ENCODE measurements around the gene CEBPA.

The CEBPA gene

DNA sequence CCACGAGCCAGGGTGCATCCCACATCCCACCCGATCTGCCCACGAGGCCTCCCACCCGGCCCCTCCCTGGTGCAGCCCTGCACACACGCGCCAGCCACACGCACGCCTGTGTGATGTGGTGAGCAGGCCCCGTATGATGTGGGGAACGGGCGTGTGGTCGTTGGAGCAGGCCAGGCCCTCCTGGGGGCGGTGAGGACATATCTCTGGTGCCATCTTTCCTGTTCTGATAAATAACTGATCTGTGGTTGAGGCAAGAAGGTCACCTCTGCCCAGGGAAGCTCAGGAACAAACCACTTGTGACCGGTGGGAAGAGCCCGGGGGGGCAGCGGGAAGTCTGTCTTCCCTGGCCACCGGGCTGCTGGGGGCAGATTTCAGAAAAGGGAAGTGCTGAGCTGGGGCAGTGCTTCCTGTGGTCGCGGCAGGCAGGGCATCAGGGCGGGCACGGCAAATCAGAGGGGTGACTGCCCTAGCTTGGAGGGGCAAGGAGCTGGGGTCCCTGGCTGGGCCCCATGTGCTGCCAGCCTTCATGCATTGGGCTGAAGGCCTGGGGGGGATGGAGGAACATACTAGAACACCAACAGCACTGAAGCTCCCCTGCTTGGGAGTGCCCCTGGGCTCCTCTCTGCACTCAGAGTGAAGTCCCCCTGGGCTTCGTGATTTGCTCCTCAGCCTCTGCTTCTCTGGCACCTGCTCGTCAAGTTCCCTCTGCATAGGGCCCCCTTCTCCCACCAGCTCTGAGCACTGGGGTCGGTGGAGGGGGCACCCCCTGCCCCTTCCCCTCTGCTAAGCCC, 41.5 kb downstream of the CEBPA start:
- TF ChIP-seq EP300 (IDR thresholded peaks at IDR 0.05; ENCODE audit: borderline replicate concordance) (no peak), TEAD4 (IDR thresholded peaks at IDR 0.05) (no peak), CEBPB (IDR thresholded peaks at IDR 0.05) (no peak), NFIC (IDR thresholded peaks at IDR 0.05) (no peak), TAF1 (IDR thresholded peaks at IDR 0.05; ENCODE audit: low read depth) (no peak)

DNA sequence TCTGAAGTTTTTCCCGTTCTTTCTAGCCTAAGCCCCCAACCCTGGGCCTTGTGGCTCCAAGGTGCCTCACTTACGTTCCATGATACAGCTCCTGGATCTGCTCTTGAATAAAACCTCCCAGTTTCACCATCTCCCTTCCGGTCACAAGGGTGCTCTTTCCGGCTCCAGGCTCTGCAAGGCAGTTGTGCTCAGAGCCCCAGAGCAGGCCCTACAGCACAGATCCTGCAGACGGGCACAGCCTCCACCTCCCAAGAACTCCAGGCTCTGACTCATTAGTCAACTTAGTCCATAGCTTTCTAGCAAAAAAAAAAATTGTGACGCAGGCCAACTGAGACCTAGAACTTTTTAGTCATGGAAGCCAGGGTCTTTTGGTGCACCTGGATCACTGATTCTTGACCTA, 42.8 kb downstream of the CEBPA start:
- no peak for TF ChIP-seq YY1 (IDR thresholded peaks at IDR 0.05; ENCODE audit: low read depth)
- TF ChIP-seq TEAD4 (IDR thresholded peaks at IDR 0.05): no peak

DNA sequence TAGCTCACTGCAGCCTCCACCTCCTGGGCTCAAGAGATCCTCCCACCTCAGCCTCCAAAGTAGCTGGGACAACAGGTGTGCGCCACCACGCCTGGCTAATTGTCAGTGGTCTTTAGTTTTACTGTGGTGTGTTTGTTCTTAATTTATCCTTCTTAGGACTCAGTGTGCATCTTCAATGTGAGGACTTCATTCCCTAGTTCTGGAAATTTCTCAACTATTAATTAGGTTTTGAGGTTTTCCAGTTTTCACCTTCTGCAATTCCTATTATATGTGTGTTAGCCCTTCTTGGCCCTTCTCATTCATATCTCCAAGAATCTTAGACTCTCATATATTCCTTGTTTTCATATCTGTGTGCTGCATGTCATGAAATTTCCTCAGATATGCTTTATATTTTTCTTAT, 44.5 kb downstream of the CEBPA start:
- no peak for TF ChIP-seq YY1 (IDR thresholded peaks at IDR 0.05; ENCODE audit: low read depth)

DNA sequence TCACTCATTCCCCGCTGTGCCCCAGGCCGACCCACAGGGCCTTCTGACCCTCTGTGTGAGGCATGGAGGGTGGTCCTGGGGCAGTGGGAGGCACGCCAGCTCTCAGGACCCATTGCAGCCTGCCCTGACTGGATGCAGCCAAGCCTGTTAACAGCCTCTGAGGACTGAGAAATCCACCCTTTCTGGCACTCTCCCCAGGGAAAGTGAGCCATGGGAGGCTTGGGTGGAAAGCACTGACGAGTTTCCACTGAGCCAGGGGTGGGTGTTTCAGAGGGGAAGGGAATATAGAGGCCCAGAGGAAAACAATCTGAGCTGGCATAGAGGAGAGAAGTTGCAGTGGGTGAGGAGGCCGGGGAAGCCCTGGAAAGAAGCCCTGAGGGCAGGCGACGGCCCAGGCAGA, 46.1 kb downstream of the CEBPA start:
- TF ChIP-seq, protein P1, sequence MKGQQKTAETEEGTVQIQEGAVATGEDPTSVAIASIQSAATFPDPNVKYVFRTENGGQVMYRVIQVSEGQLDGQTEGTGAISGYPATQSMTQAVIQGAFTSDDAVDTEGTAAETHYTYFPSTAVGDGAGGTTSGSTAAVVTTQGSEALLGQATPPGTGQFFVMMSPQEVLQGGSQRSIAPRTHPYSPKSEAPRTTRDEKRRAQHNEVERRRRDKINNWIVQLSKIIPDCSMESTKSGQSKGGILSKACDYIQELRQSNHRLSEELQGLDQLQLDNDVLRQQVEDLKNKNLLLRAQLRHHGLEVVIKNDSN (IDR thresholded peaks at IDR 0.05): no peak
- TF ChIP-seq TEAD4 (IDR thresholded peaks at IDR 0.05): no peak
- TF ChIP-seq TAF1 (IDR thresholded peaks at IDR 0.05; ENCODE audit: low read depth): no peak
- no peak for TF ChIP-seq CEBPB (IDR thresholded peaks at IDR 0.05)
- no peak for TF ChIP-seq NFIC (IDR thresholded peaks at IDR 0.05)
- TF ChIP-seq EP300 (IDR thresholded peaks at IDR 0.05; ENCODE audit: borderline replicate concordance): no peak
- TF ChIP-seq, protein P2, sequence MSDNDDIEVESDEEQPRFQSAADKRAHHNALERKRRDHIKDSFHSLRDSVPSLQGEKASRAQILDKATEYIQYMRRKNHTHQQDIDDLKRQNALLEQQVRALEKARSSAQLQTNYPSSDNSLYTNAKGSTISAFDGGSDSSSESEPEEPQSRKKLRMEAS (IDR thresholded peaks at IDR 0.05): no peak
- TF ChIP-seq CREB1 (IDR thresholded peaks at IDR 0.05; ENCODE audit: low read depth): no peak
- TF ChIP-seq TCF12 (IDR thresholded peaks at IDR 0.05; ENCODE audit: low read depth): no peak

DNA sequence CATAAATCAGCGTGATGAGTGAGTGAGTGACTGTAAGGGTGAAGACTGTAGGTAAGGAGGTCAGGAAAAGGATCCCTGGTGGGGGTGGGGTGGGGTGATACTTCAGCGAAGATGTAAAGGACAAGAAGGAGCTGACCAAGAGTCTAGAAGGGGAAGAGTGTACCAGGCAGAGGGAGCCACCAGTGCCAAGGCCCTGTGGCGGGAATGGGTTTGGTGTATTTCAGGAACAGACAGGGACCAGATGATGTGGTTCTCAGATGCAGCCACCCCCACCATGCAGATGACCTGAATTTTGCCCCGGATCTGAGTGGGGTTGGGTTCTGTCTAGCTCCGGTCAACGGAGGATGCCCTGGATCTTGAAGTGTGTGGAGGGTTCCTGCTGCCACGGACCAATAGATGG, 46.6 kb downstream of the CEBPA start:
- TF ChIP-seq, protein P3, sequence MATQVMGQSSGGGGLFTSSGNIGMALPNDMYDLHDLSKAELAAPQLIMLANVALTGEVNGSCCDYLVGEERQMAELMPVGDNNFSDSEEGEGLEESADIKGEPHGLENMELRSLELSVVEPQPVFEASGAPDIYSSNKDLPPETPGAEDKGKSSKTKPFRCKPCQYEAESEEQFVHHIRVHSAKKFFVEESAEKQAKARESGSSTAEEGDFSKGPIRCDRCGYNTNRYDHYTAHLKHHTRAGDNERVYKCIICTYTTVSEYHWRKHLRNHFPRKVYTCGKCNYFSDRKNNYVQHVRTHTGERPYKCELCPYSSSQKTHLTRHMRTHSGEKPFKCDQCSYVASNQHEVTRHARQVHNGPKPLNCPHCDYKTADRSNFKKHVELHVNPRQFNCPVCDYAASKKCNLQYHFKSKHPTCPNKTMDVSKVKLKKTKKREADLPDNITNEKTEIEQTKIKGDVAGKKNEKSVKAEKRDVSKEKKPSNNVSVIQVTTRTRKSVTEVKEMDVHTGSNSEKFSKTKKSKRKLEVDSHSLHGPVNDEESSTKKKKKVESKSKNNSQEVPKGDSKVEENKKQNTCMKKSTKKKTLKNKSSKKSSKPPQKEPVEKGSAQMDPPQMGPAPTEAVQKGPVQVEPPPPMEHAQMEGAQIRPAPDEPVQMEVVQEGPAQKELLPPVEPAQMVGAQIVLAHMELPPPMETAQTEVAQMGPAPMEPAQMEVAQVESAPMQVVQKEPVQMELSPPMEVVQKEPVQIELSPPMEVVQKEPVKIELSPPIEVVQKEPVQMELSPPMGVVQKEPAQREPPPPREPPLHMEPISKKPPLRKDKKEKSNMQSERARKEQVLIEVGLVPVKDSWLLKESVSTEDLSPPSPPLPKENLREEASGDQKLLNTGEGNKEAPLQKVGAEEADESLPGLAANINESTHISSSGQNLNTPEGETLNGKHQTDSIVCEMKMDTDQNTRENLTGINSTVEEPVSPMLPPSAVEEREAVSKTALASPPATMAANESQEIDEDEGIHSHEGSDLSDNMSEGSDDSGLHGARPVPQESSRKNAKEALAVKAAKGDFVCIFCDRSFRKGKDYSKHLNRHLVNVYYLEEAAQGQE (IDR thresholded peaks at IDR 0.05; ENCODE audit: low read depth): no peak
- TF ChIP-seq EP300 (IDR thresholded peaks at IDR 0.05; ENCODE audit: borderline replicate concordance) (no peak), EGR1 (IDR thresholded peaks at IDR 0.05) (no peak), ZBTB7A (IDR thresholded peaks at IDR 0.05; ENCODE audit: low read depth) (no peak), FOXM1 (IDR thresholded peaks at IDR 0.05; ENCODE audit: borderline replicate concordance, low read depth) (no peak), TEAD4 (IDR thresholded peaks at IDR 0.05) (no peak), CEBPB (IDR thresholded peaks at IDR 0.05) (no peak), TAF1 (IDR thresholded peaks at IDR 0.05; ENCODE audit: low read depth) (no peak)
- TF ChIP-seq, protein P2 (IDR thresholded peaks at IDR 0.05): no peak

DNA sequence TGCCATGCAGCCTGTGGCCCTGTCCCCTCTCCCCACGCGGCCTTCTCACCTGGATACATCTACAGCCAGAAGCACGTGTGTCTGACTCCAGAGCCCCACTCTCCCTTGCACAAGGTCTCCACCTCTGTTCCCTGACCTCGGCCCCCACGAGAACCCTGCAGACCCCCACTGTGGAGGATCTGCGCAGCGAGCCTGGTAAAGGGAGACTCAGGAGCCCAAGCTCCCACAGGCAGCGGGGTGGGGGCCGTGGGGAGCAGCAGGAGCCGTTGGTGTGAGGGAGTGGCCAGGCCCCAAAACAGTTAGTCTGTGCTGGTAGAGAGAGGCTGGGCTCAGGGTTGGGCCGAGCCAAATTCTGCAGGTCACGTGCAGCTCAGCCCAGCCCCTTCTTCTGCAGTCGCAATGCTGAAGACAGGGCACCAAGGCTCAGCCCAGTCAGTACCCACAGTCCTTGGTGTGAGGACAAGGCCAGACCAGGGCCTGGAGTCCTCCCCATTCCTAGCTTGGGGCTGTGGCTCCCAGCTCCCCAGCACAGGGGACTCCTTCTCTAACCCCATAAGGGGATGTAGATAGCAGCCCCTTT, 48.0 kb downstream of the CEBPA start:
- TF ChIP-seq FOXM1 (IDR thresholded peaks at IDR 0.05; ENCODE audit: borderline replicate concordance, low read depth): no peak
- TF ChIP-seq, protein P3 (IDR thresholded peaks at IDR 0.05; ENCODE audit: low read depth): no peak
- TF ChIP-seq TCF12 (IDR thresholded peaks at IDR 0.05; ENCODE audit: low read depth): no peak
- TF ChIP-seq TEAD4 (IDR thresholded peaks at IDR 0.05): no peak
- TF ChIP-seq, protein P1 (IDR thresholded peaks at IDR 0.05): peak; percentile 75
- TF ChIP-seq YY1 (IDR thresholded peaks at IDR 0.05; ENCODE audit: low read depth): no peak
- no peak for TF ChIP-seq CREB1 (IDR thresholded peaks at IDR 0.05; ENCODE audit: low read depth)
- TF ChIP-seq TAF1 (IDR thresholded peaks at IDR 0.05; ENCODE audit: low read depth): no peak

DNA sequence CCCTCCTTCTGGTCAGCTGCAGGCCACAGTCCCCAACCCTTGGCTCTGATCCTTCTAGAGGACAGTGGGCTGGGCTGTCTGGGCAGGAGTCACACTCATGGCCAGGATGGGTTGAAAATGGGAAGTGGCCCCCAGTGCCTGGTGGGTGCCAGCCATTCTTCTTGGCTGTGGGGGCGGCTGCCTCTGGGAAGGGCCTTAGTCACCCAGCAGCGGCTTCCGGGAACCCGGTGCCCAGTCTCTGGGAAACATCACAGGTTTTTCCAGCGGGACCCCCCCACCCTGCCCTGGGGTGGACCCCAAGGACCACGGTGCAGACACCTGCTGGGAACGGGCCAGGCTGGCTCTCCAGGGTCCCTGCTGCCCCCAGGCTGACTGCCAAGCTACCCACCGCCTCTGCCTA, 49.4 kb downstream of the CEBPA start:
- TF ChIP-seq FOXM1 (IDR thresholded peaks at IDR 0.05; ENCODE audit: borderline replicate concordance, low read depth): no peak
- no peak for TF ChIP-seq CREB1 (IDR thresholded peaks at IDR 0.05; ENCODE audit: low read depth)
- TF ChIP-seq ZBTB7A (IDR thresholded peaks at IDR 0.05; ENCODE audit: low read depth): no peak
- TF ChIP-seq NFIC (IDR thresholded peaks at IDR 0.05): no peak
- no peak for TF ChIP-seq TAF1 (IDR thresholded peaks at IDR 0.05; ENCODE audit: low read depth)
- TF ChIP-seq CEBPB (IDR thresholded peaks at IDR 0.05): no peak
- TF ChIP-seq, protein P3 (IDR thresholded peaks at IDR 0.05; ENCODE audit: low read depth): no peak
- TF ChIP-seq TCF12 (IDR thresholded peaks at IDR 0.05; ENCODE audit: low read depth): no peak
- TF ChIP-seq EP300 (IDR thresholded peaks at IDR 0.05; ENCODE audit: borderline replicate concordance): no peak
- no peak for TF ChIP-seq TEAD4 (IDR thresholded peaks at IDR 0.05)
- TF ChIP-seq YY1 (IDR thresholded peaks at IDR 0.05; ENCODE audit: low read depth): no peak

Measured in Ishikawa (cell line).